Measurements from ENCODE around the gene SRPRA.

The SRPRA gene

DNA sequence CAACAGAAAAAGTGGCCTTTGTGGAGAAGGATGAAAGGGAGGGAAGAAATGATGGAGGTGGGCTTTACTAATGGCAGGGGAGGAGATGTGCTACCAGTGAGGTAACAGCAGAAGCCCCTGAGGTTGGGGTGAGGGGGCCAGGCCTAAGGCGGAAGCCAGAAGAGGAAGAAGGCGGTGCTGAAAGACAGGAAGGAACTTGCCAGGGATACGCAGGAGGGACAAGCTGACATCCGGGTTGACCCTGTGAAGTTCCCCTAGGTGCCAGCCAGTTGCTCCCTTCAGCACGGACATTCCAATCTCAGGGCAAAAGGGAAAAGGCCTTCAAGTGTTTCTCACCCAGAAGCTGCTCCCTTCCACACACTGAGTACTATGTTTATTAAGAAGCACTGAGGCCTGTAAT, 11.9 kb upstream of the SRPRA start:
- TF ChIP-seq CTCF (IDR thresholded peaks at IDR 0.05; ENCODE audit: low read depth, low read length) = no peak
- no peak for DNase-seq

GRCh38 chr11:126279191-126279590, 10.5 kb upstream of the SRPRA start:
- H3K36me3 ChIP-seq = peaks cover 16% of the 10 kb centered on the region
- no peak for DNase-seq
- no peaks in the 10 kb centered on the region for H3K9me3 ChIP-seq
- H3K27me3 ChIP-seq = no peaks in the 10 kb centered on the region
- H3K4me1 ChIP-seq = peaks cover 6% of the 10 kb centered on the region
- no peak for TF ChIP-seq CTCF (IDR thresholded peaks at IDR 0.05; ENCODE audit: low read depth, low read length)
- no peak overlapping the region for H3K4me3 ChIP-seq (ENCODE audit: low read depth, low read length)

More for the DNA sequence above, 11.9 kb upstream of the SRPRA start:
- Histone ChIP-seq H3K27me3 (no peaks in the 10 kb centered on the region), H3K36me3 (peaks cover 6% of the 10 kb centered on the region; the same call in 1 of the 2 replicates), H3K4me3 (ENCODE audit: low read depth, low read length) (no peak overlapping the region), H3K4me1 (peaks cover 6% of the 10 kb centered on the region), H3K9me3 (no peaks in the 10 kb centered on the region)

DNA sequence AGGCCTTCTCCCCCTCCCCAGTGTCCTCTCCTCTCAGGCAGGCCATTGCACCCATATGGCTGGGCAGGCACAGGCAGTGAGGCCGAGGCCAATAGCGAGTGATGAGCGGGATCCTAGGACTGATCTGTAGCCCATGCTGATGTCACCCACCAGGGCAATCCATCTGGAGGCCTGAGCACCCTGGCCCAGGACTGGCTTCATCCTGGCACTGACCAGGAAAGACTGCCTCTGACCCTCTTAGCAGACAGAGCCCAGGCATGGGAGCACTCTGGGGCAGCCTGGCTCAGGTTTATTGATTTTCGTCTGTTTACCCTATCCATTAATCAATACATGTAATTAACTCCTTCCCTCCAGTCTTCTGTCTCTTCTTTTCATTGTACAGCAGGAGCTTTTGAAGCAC, 9.1 kb upstream of the SRPRA start:
- no peak for TF ChIP-seq CTCF (IDR thresholded peaks at IDR 0.05; ENCODE audit: low read depth, low read length)
- Histone ChIP-seq H3K4me3 (ENCODE audit: low read depth, low read length) (no peak overlapping the region), H3K4me1 (peaks cover 6% of the 10 kb centered on the region), H3K27me3 (no peaks in the 10 kb centered on the region), H3K9me3 (no peaks in the 10 kb centered on the region), H3K36me3 (peaks cover 30% of the 10 kb centered on the region)
- DNase-seq = no peak

GRCh38 chr11:126277322-126277721, 8.6 kb upstream of the SRPRA start:
- Histone ChIP-seq H3K9me3 (no peaks in the 10 kb centered on the region), H3K4me1 (peaks cover 5% of the 10 kb centered on the region), H3K36me3 (peaks cover 30% of the 10 kb centered on the region), H3K27me3 (no peaks in the 10 kb centered on the region), H3K4me3 (ENCODE audit: low read depth, low read length) (no peak overlapping the region)
- no peak for DNase-seq
- TF ChIP-seq CTCF (IDR thresholded peaks at IDR 0.05; ENCODE audit: low read depth, low read length) = no peak

DNA sequence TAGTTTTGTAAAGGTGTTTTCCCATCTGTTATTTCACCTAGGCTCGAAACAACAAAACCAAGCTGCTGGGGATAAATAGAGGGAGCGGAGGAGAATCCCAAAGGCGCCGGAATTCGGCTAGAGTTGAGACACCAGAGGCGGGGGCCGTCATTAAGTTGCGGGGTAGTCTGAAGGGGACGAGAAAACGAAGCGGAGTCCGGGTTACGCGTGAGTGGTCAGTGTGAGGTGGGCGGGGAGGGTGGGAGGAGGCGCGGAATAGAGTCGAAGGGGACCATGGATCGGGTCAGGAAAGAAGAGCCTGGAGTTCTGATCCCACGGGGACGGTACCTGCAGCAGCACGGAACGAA, 361 bp downstream of the SRPRA start:
- H3K4me3 ChIP-seq (ENCODE audit: low read depth, low read length) = peak overlapping the region; percentile 92
- no peak for TF ChIP-seq CTCF (IDR thresholded peaks at IDR 0.05; ENCODE audit: low read depth, low read length)
- H3K27me3 ChIP-seq = no peaks in the 10 kb centered on the region
- no peaks in the 10 kb centered on the region for H3K9me3 ChIP-seq
- DNase-seq = no peak
- peaks cover 48% of the 10 kb centered on the region for H3K36me3 ChIP-seq
- H3K4me1 ChIP-seq = no peaks in the 10 kb centered on the region

DNA sequence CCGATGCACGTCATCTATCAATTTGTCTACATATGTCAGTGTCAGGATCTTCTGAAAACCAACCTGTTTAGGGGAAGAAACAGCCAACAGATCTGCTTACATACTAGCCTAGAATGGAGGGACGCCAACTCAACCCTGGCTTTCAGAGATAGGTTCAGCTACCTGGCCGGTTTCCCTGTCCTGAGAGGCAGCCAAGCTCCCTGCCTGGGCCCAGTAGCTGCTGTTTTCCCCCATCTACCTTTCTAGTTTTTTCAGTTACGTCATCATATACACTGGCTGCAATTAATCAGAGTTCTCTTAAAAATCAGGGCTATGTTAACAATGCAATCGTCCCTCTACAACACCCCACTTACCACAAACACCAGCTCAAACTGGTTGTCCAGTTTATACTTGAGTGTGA, 1.0 kb downstream of the SRPRA start:
- H3K9me3 ChIP-seq = no peaks in the 10 kb centered on the region
- H3K4me3 ChIP-seq (ENCODE audit: low read depth, low read length) = peak overlapping the region; percentile 92
- H3K4me1 ChIP-seq = no peaks in the 10 kb centered on the region
- no peaks in the 10 kb centered on the region for H3K27me3 ChIP-seq
- no peak for TF ChIP-seq CTCF (IDR thresholded peaks at IDR 0.05; ENCODE audit: low read depth, low read length)
- DNase-seq = no peak
- H3K36me3 ChIP-seq = peaks cover 49% of the 10 kb centered on the region

Measured in BE2C (cell line).